ENCODE measurements around the gene ATXN10. TPM values are rescaled to one million over a fixed set of nuclear protein-coding genes. Genes with fewer than 3 reads are reported as not detected.

The ATXN10 gene
- total and polyA plus RNA-seq, 2 donors (not counting 1 experiment from before 2014, with no cell fraction given) = 52.3 to 95.5 TPM

DNA sequence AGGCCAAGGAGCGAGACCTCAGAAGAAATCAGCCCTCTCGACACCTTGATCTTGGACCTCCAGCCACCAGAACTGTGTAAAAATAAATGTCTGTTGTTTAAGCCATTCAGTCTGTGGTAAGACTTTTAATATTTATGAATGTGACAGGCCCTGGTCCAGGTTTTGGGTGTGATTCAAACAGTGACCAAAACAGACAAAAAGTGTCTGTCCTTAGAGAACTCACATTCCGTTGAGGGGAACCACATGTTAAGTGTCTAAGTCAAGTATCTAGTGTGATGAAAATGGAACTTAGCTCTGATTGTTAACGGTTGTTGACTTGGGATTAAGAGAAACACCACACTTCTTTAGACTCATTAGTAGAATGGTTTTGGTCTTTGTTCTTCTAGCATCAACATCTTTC is 22.2 kb downstream of the ATXN10 start:
- POLR2A ChIA-PET = no interaction called here
- Histone ChIP-seq H3K27me3 (replicated peaks in 1 of 4; ENCODE audit: control extremely low read depth in 1 of 4, control insufficient read depth in 3 of 4, insufficient read depth in 4 of 4, low read length in 3 of 4) (no peaks in the 10 kb centered on the region), H4K20me1 (ENCODE audit: control insufficient read depth, insufficient read depth, low read length, poor library complexity, severe bottlenecking) (peaks cover 28% of the 10 kb centered on the region), H3K4me1 (ENCODE audit: control insufficient read depth in 2 of 2, insufficient read depth in 2 of 2, low read length in 2 of 2) (peaks cover 0 to 6% of the 10 kb centered on the region in 2 donors), H3K4me2 (replicated peaks; ENCODE audit: low read depth, low read length, poor library complexity, severe bottlenecking) (no peak overlapping the region), H3K27ac (ENCODE audit: low read length in 2 of 2) (no peak overlapping the region), H2AFZ (ENCODE audit: insufficient read depth, low read depth, low read length, poor library complexity, severe bottlenecking) (no peak overlapping the region), H3K9ac (ENCODE audit: low read length) (no peak overlapping the region), H3K36me3 (replicated peaks in 1 of 2; ENCODE audit: control extremely low read depth in 1 of 2, control insufficient read depth in 1 of 2, extremely low read depth in 1 of 2, insufficient read depth in 2 of 2, low read length in 1 of 2) (peaks cover 2 to 26% of the 10 kb centered on the region in 2 experiments), H3K4me3 (ENCODE audit: control extremely low read depth in 1 of 5, extremely low read depth in 1 of 5, insufficient read depth in 1 of 5, low read depth in 2 of 5, low read length in 4 of 5) (no peak overlapping the region), H3K9me3 (ENCODE audit: control extremely low read depth in 1 of 3, control insufficient read depth in 2 of 3, insufficient read depth in 1 of 3, low read length in 2 of 3) (no peaks in the 10 kb centered on the region), H3K79me2 (ENCODE audit: control insufficient read depth, insufficient read depth, low read length) (peaks cover 27% of the 10 kb centered on the region)
- no CpG with 5 or more reads among the region's 4 CpGs for WGBS (ENCODE audit: insufficient coverage)
- CTCF ChIA-PET = interaction anchor here (0.7 to 0.9 kb wide), 2 partner anchors 14 to 313 kb away, joined by 3 to 4 read pairs; no protein-coding TSS in a partner anchor
- no peak for DNase-seq
- no peaks in the 10 kb centered on the region for H3K9me3 Mint-ChIP-seq (ENCODE audit: insufficient read depth)
- H3K4me3 Mint-ChIP-seq = no peak overlapping the region
- intact Hi-C loops (cut with micrococcal nuclease) = no loop called here
- no peak for TF ChIP-seq EZH2 (IDR thresholded peaks at IDR 0.05; ENCODE audit: borderline replicate concordance, insufficient read depth, low read depth, low read length, poor library complexity, severe bottlenecking)
- TF ChIP-seq, protein P1, sequence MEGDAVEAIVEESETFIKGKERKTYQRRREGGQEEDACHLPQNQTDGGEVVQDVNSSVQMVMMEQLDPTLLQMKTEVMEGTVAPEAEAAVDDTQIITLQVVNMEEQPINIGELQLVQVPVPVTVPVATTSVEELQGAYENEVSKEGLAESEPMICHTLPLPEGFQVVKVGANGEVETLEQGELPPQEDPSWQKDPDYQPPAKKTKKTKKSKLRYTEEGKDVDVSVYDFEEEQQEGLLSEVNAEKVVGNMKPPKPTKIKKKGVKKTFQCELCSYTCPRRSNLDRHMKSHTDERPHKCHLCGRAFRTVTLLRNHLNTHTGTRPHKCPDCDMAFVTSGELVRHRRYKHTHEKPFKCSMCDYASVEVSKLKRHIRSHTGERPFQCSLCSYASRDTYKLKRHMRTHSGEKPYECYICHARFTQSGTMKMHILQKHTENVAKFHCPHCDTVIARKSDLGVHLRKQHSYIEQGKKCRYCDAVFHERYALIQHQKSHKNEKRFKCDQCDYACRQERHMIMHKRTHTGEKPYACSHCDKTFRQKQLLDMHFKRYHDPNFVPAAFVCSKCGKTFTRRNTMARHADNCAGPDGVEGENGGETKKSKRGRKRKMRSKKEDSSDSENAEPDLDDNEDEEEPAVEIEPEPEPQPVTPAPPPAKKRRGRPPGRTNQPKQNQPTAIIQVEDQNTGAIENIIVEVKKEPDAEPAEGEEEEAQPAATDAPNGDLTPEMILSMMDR (IDR thresholded peaks at IDR 0.05) = no peak
- ATAC-seq (ENCODE audit: low read depth) = no peak
- no peaks in the 10 kb centered on the region for H3K27me3 Mint-ChIP-seq
- no peak overlapping the region for H3K27ac Mint-ChIP-seq
- H3K4me1 Mint-ChIP-seq = peaks cover 12% of the 10 kb centered on the region

DNA sequence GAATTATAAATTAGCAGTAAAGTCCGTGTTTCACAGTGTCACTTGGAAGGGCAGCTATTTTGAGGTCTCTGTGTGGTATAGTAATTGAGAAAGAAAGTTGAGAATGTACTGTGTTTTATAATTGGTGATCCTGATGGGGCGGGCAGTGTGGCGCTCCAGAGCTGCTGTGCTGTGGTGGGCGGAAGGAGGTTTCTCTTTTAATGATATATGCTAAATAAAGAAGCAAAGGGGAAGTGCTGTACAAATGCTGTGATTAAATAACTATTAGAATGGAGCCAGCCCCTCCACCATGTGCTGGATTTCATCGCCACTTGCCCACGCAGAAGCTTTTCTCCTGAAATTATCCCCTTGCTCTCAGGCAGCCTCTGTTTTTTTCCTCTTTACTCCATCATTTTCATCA is 24.6 kb downstream of the ATXN10 start:
- H3K9me3 ChIP-seq (ENCODE audit: control extremely low read depth in 1 of 3, control insufficient read depth in 2 of 3, insufficient read depth in 1 of 3, low read length in 2 of 3) = no peaks in the 10 kb centered on the region
- ChIA-PET CTCF (interaction anchor here (0.5 kb wide), 1 partner anchor 149 kb away, joined by 6 read pairs; no protein-coding TSS in a partner anchor), POLR2A (interaction anchor here (0.5 kb wide), 1 partner anchor 677 kb away, joined by 6 read pairs; no protein-coding TSS in a partner anchor)
- peaks cover 0 to 6% of the 10 kb centered on the region in 2 donors for H3K4me1 ChIP-seq (ENCODE audit: control insufficient read depth in 2 of 2, insufficient read depth in 2 of 2, low read length in 2 of 2)
- ATAC-seq (ENCODE audit: low read depth) = peak; percentile 43
- peaks cover 5% of the 10 kb centered on the region for H4K20me1 ChIP-seq (ENCODE audit: control insufficient read depth, insufficient read depth, low read length, poor library complexity, severe bottlenecking)
- H3K27ac ChIP-seq (ENCODE audit: low read length in 2 of 2) = no peak overlapping the region
- H3K4me2 ChIP-seq (replicated peaks; ENCODE audit: low read depth, low read length, poor library complexity, severe bottlenecking) = peak overlapping the region; percentile 2
- Mint-ChIP-seq H3K4me3 (peak overlapping the region; percentile 11), H3K9me3 (ENCODE audit: insufficient read depth) (no peaks in the 10 kb centered on the region), H3K27ac (peak overlapping the region; percentile 43), H3K4me1 (peaks cover 9% of the 10 kb centered on the region), H3K27me3 (no peaks in the 10 kb centered on the region)
- no peak overlapping the region for H3K9ac ChIP-seq (ENCODE audit: low read length)
- peaks cover 4% of the 10 kb centered on the region for H3K79me2 ChIP-seq (ENCODE audit: control insufficient read depth, insufficient read depth, low read length)
- DNase-seq = peak; percentile 14
- H3K4me3 ChIP-seq (ENCODE audit: control extremely low read depth in 1 of 5, extremely low read depth in 1 of 5, insufficient read depth in 1 of 5, low read depth in 2 of 5, low read length in 4 of 5) = no peak overlapping the region
- no peak overlapping the region for H2AFZ ChIP-seq (ENCODE audit: insufficient read depth, low read depth, low read length, poor library complexity, severe bottlenecking)
- H3K27me3 ChIP-seq (replicated peaks in 1 of 4; ENCODE audit: control extremely low read depth in 1 of 4, control insufficient read depth in 3 of 4, insufficient read depth in 4 of 4, low read length in 3 of 4) = no peaks in the 10 kb centered on the region
- H3K36me3 ChIP-seq (replicated peaks in 1 of 2; ENCODE audit: control extremely low read depth in 1 of 2, control insufficient read depth in 1 of 2, extremely low read depth in 1 of 2, insufficient read depth in 2 of 2, low read length in 1 of 2) = peaks cover 2 to 31% of the 10 kb centered on the region in 2 experiments
- intact Hi-C loops (cut with micrococcal nuclease) = no loop called here
- 63% methylated on average over 4 of the region's 6 CpGs for WGBS (ENCODE audit: insufficient coverage)
- no peak for TF ChIP-seq EZH2 (IDR thresholded peaks at IDR 0.05; ENCODE audit: borderline replicate concordance, insufficient read depth, low read depth, low read length, poor library complexity, severe bottlenecking)
- TF ChIP-seq, protein P1 (IDR thresholded peaks at IDR 0.05) = no peak
